Lower leg skin (tissue), 4 donors: Measurements from ENCODE around the gene ANGPT4. TPM values are rescaled to one million over a fixed set of nuclear protein-coding genes. Genes with fewer than 3 reads are reported as not detected.
A peak's percentile ranks its signal among the peaks of the same experiment; 100 is the strongest.

ENCODE experiments used
- DNase-seq, 2 donors: peaks; one replicate each; pipeline ENCODE4 v3.0.0-alpha.2; 2019; ENCODE audit warnings: low spot score in 2 of 2
- H3K4me3 ChIP-seq: fragments of 200-600 bp; sonication (generic); 2 replicates; pipeline ENCODE4 v1.5.1; 2017; ENCODE audit warnings: mild to moderate bottlenecking, low read depth; ENCODE audit not compliant: poor library complexity, severe bottlenecking
- CTCF ChIP-seq, 3 donors: fragments of 450-650 bp; IDR thresholded peaks; one replicate each; pipeline ENCODE4 v1.5.1; 2016; ENCODE audit warnings: antibody characterized with exemption in 3 of 3, mild to moderate bottlenecking in 3 of 3, moderate library complexity in 2 of 3
- POLR2A ChIP-seq, 2 donors: fragments of 450-650 bp; IDR thresholded peaks; one replicate each; pipeline ENCODE4 v1.6.1; 2016 to 2017; ENCODE audit warnings: antibody characterized with exemption in 2 of 2, mild to moderate bottlenecking in 1 of 2, moderate library complexity in 1 of 2
- WGBS, 2 donors: methylation state at CpG; one replicate each; pipeline ENCODE4 v1.1.5; 2018; 5-methylcytosine and 5-hydroxymethylcytosine counted together
- intact Hi-C: fragments of 100-400 bp; cut with DNase I; formaldehyde crosslinking; loops from one replicate; pipeline ENCODE4 v1.15.0; 2023; ENCODE audit warnings: low total_unique reads
- total RNA-seq, 4 donors: library from RNA; depleted of rRNA; stranded (reverse); fragments of >200 nt; gene quantifications; one replicate each; pipeline ENCODE4 v1.1.0, GENCODE V29; 2016

Gene ANGPT4
- 1 to 10 TPM in 2 of 4 donors, under 1 TPM in 2; 0.80 to 4.2 (median 1.7) TPM for total RNA-seq

- WGBS, 2 donors, result 36 to 49% methylated on average over 18 of the region's 18 CpGs
Measured at GRCh38 chr20:916125-916799, at the start of gene ANGPT4. Gene ANGPT4 (minus strand): TSS chr20:916334. CDS start chr20:916214, 120 bp downstream.

GRCh38 chr20:963795-964194 is 47.7 kb upstream of the ANGPT4 start:
- intact Hi-C loops, result no loop called here
- WGBS, 2 donors, result 85 to 90% methylated on average over 10 of the region's 10 CpGs
- H3K4me3 ChIP-seq, result no peak overlapping the region
- no peak for DNase-seq
- no peak for TF ChIP-seq POLR2A (IDR thresholded peaks at IDR 0.05)
- TF ChIP-seq CTCF (IDR thresholded peaks at IDR 0.05), result no peak

More at GRCh38 chr20:916125-916799, at the start of gene ANGPT4:
- DNase-seq, result peak in 1 of 2 donors; percentile 68
- intact Hi-C loops, result loop anchor here (5.0 kb wide), 1 partner anchor 779 kb away; no protein-coding TSS in a partner anchor
- H3K4me3 ChIP-seq, result no peak within 1 kb of the TSS
- no peak for TF ChIP-seq CTCF (IDR thresholded peaks at IDR 0.05)
- TF ChIP-seq POLR2A (IDR thresholded peaks at IDR 0.05), result no peak

- WGBS, 2 donors, result 83 to 92% methylated on average over 8 of the region's 8 CpGs
- H3K4me3 ChIP-seq, result no peak overlapping the region
- TF ChIP-seq CTCF (IDR thresholded peaks at IDR 0.05) (no peak), POLR2A (IDR thresholded peaks at IDR 0.05) (no peak)
Measured at GRCh38 chr20:962683-963082, 46.5 kb upstream of the ANGPT4 start.

GRCh38 chr20:962223-962622 is 46.1 kb upstream of the ANGPT4 start:
- DNase-seq, result no peak
- TF ChIP-seq CTCF (IDR thresholded peaks at IDR 0.05), result no peak
- no peak for TF ChIP-seq POLR2A (IDR thresholded peaks at IDR 0.05)
- no peak overlapping the region for H3K4me3 ChIP-seq
- 71 to 75% methylated on average over 3 of the region's 3 CpGs for WGBS, 2 donors
- intact Hi-C loops, result no loop called here

More at GRCh38 chr20:962683-963082, 46.5 kb upstream of the ANGPT4 start:
- intact Hi-C loops, result no loop called here
- DNase-seq, result no peak

GRCh38 chr20:961768-962167 is 45.6 kb upstream of the ANGPT4 start:
- no peak for TF ChIP-seq POLR2A (IDR thresholded peaks at IDR 0.05)
- no peak for TF ChIP-seq CTCF (IDR thresholded peaks at IDR 0.05)
- H3K4me3 ChIP-seq, result no peak overlapping the region
- intact Hi-C loops, result no loop called here
- no peak for DNase-seq
- 69 to 74% methylated on average over 2 of the region's 2 CpGs for WGBS, 2 donors
